Left renal pelvis (tissue), 4 donors: Measurements from ENCODE around the gene PIRT. TPM values are rescaled to one million over a fixed set of nuclear protein-coding genes. Genes with fewer than 3 reads are reported as not detected.
A peak's percentile ranks its signal among the peaks of the same experiment; 100 is the strongest.
"Not testable (repeated sequence)": the region's sequence is repeated elsewhere in the genome, so short reads cannot be mapped to it uniquely, and the experiment has no call there.

ENCODE experiments used
- DNase-seq, 4 donors: peaks; one replicate each; pipeline ENCODE4 v3.0.0-alpha.2; 2013; ENCODE audit warnings: low read depth in 4 of 4, low spot score in 3 of 4
- polyA plus RNA-seq, 4 donors: library from polyadenylated mRNA; unstranded; fragments of 120-200 nt; gene quantifications; one replicate each; pipeline ENCODE4 v1.2.1, GENCODE V29; 2013; ENCODE audit not compliant: insufficient read length in 4 of 4

Gene PIRT
- under 1 TPM; 0.06 to 0.66 (median 0.12) TPM for polyA plus RNA-seq

- no peak for DNase-seq
These were observed at the start of gene PIRT for GRCh38 chr17:10837921-10838320. Gene PIRT, minus strand, starts transcription at chr17:10838087. Its CDS starts 12,442 bp downstream, at chr17:10825645.

- DNase-seq: no peak
These were observed 44.1 kb upstream of the PIRT start for GRCh38 chr17:10881959-10882358.

- DNase-seq: peak in 1 of 4 donors; percentile 29
These were observed 41.4 kb upstream of the PIRT start for GRCh38 chr17:10879190-10879836.

GRCh38 chr17:10875984-10876555 is 38.2 kb upstream of the PIRT start:
- DNase-seq: peak in 1 of 4 donors; percentile 14

GRCh38 chr17:10875430-10875851 is 37.6 kb upstream of the PIRT start:
- peak in 3 of 4 donors; percentile 35 to 50 (median 45) for DNase-seq

- DNase-seq: no peak
These were observed 34.0 kb upstream of the PIRT start for GRCh38 chr17:10871914-10872313.

GRCh38 chr17:10870336-10871050 is 32.6 kb upstream of the PIRT start:
- DNase-seq: no peak

GRCh38 chr17:10868744-10869143 is 30.9 kb upstream of the PIRT start:
- not testable (repeated sequence) for DNase-seq

GRCh38 chr17:10859051-10859450 is 21.2 kb upstream of the PIRT start:
- DNase-seq: no peak

GRCh38 chr17:10857976-10858375 is 20.1 kb upstream of the PIRT start:
- no peak for DNase-seq

GRCh38 chr17:10846636-10847035 is 8.7 kb upstream of the PIRT start:
- DNase-seq: not testable (repeated sequence)

GRCh38 chr17:10845388-10845751 is 7.5 kb upstream of the PIRT start:
- no peak for DNase-seq

GRCh38 chr17:10844621-10845387 is 6.9 kb upstream of the PIRT start:
- DNase-seq: peak; percentile 36 to 51 (median 43)

- DNase-seq: peak in 1 of 4 donors; percentile 14
These were observed 5.9 kb upstream of the PIRT start for GRCh38 chr17:10843811-10844210.

GRCh38 chr17:10842658-10843057 is 4.8 kb upstream of the PIRT start:
- no peak for DNase-seq

- no peak for DNase-seq
These were observed 795 bp upstream of the PIRT start for GRCh38 chr17:10838682-10839081.

- DNase-seq: no peak
These were observed 809 bp downstream of the PIRT start for GRCh38 chr17:10836966-10837590.

GRCh38 chr17:10836145-10836544 is 1.7 kb downstream of the PIRT start:
- DNase-seq: no peak

GRCh38 chr17:10831696-10832095 is 6.2 kb downstream of the PIRT start:
- no peak for DNase-seq

GRCh38 chr17:10827898-10828552 is 9.9 kb downstream of the PIRT start:
- DNase-seq: no peak
